T47D (cell line): Measurements from ENCODE around the gene SYCP2.

ENCODE experiments used
- DNase-seq, 2 experiments: peaks; one replicate each; pipeline versions ENCODE4 v3.0.0 to v3.0.0-alpha.2; 2011 to 2012; ENCODE audit warnings: low read depth in 1 of 2, low spot score in 1 of 2
- JUND ChIP-seq: IDR thresholded peaks from 2 replicates; pipeline ENCODE4 v1.6.1; 2012; ENCODE audit warnings: low read depth
- in situ Hi-C: cut with HindIII; loops from 2 replicates; pipeline ENCODE4 v1.10.0; 2016; ENCODE audit warnings: low sequenced_read_pairs, low pct_unique_long_range_greater_than_20kb

The SYCP2 gene

GRCh38 chr20:59836767-59837166 lies 96.7 kb downstream of the SYCP2 start:
- no peak for TF ChIP-seq JUND
- in situ Hi-C loops: no loop called here
- no peak for DNase-seq

- no peak for TF ChIP-seq JUND
- in situ Hi-C loops: no loop called here
- no peak for DNase-seq
Measured at GRCh38 chr20:59835448-59836395, 97.7 kb downstream of the SYCP2 start.

- no peak for DNase-seq
- no peak for TF ChIP-seq JUND
- in situ Hi-C loops: no loop called here
Measured at GRCh38 chr20:59835057-59835447, 98.4 kb downstream of the SYCP2 start.

- no peak for TF ChIP-seq JUND
- in situ Hi-C loops: no loop called here
- no peak for DNase-seq
Measured at GRCh38 chr20:59832406-59833363, 100.8 kb downstream of the SYCP2 start.

- DNase-seq: no peak
- TF ChIP-seq JUND: no peak
- in situ Hi-C loops: no loop called here
Measured at GRCh38 chr20:59831916-59832270, 101.5 kb downstream of the SYCP2 start.

GRCh38 chr20:59831024-59831915 lies 102.2 kb downstream of the SYCP2 start:
- no peak for DNase-seq
- TF ChIP-seq JUND: no peak
- in situ Hi-C loops: no loop called here

- no peak for TF ChIP-seq JUND
- in situ Hi-C loops: no loop called here
- no peak for DNase-seq
Measured at GRCh38 chr20:59830665-59831023, 102.8 kb downstream of the SYCP2 start.

GRCh38 chr20:59829786-59830664 lies 103.4 kb downstream of the SYCP2 start:
- no peak for TF ChIP-seq JUND
- in situ Hi-C loops: no loop called here

GRCh38 chr20:59829054-59829785 lies 104.2 kb downstream of the SYCP2 start:
- TF ChIP-seq JUND: no peak
- in situ Hi-C loops: no loop called here
- no peak for DNase-seq

More at GRCh38 chr20:59829786-59830664, 103.4 kb downstream of the SYCP2 start:
- DNase-seq: no peak

- DNase-seq: no peak
- TF ChIP-seq JUND: no peak
- in situ Hi-C loops: no loop called here
Measured at GRCh38 chr20:59828125-59829053, 105.0 kb downstream of the SYCP2 start.
